ENCODE data around the gene KCNA10.
A peak's percentile ranks its signal among the peaks of the same experiment; 100 is the strongest.

Gene KCNA10

GRCh38 chr1:110526201-110526780, 7.3 kb upstream of the KCNA10 start:
- no peak for DNase-seq (ENCODE audit: low spot score)
- TF ChIP-seq CTCF (conservative IDR thresholded peaks at IDR 0.05; ENCODE audit: low read depth): no peak
- POLR2A ChIA-PET (ENCODE audit: low non-redundant PET): no interaction called here
- H3K27ac ChIP-seq: no peak overlapping the region
- CTCF ChIA-PET: interaction anchor here (0.6 to 0.8 kb wide), 2 partner anchors 255 to 258 kb away, joined by 3 to 4 read pairs; no protein-coding TSS in a partner anchor

- CTCF ChIA-PET: interaction anchor here (1.1 kb wide), 1 partner anchor 9 kb away, joined by 5 read pairs; no protein-coding TSS in a partner anchor
- no peak overlapping the region for H3K27ac ChIP-seq
- POLR2A ChIA-PET (ENCODE audit: low non-redundant PET): no interaction called here
- DNase-seq (ENCODE audit: low spot score): peak; percentile 57
- TF ChIP-seq CTCF (conservative IDR thresholded peaks at IDR 0.05; ENCODE audit: low read depth): no peak
Observed at GRCh38 chr1:110525249-110525595, 6.2 kb upstream of the KCNA10 start.

- DNase-seq (ENCODE audit: low spot score): peak; percentile 25
- H3K27ac ChIP-seq: no peak overlapping the region
- ChIA-PET CTCF (interaction anchor here (0.6 to 1.2 kb wide), 7 partner anchors 10 to 599 kb away, joined by 3 to 5 read pairs (median 4); partner anchors contain the start of gene KCNA2), POLR2A (ENCODE audit: low non-redundant PET) (interaction anchor here (0.6 kb wide), 1 partner anchor 28 kb away, joined by 3 read pairs; no protein-coding TSS in a partner anchor)
- TF ChIP-seq CTCF (conservative IDR thresholded peaks at IDR 0.05; ENCODE audit: low read depth): no peak; the same call in 1 of the 2 replicates
Observed at GRCh38 chr1:110524311-110525248, 5.6 kb upstream of the KCNA10 start.

- ChIA-PET POLR2A (ENCODE audit: low non-redundant PET) (interaction anchor here (0.6 kb wide), 1 partner anchor 10 kb away, joined by 3 read pairs; no protein-coding TSS in a partner anchor), CTCF (interaction anchor here (1.1 kb wide), 1 partner anchor 10 kb away, joined by 3 read pairs; no protein-coding TSS in a partner anchor)
- H3K27ac ChIP-seq: no peak overlapping the region
- DNase-seq (ENCODE audit: low spot score): no peak
- no peak for TF ChIP-seq CTCF (conservative IDR thresholded peaks at IDR 0.05; ENCODE audit: low read depth)
Observed at GRCh38 chr1:110523011-110523410, 4.0 kb upstream of the KCNA10 start.

GRCh38 chr1:110522560-110522959, 3.6 kb upstream of the KCNA10 start:
- no peak for DNase-seq (ENCODE audit: low spot score)
- TF ChIP-seq CTCF (conservative IDR thresholded peaks at IDR 0.05; ENCODE audit: low read depth): no peak
- CTCF ChIA-PET: no interaction called here
- POLR2A ChIA-PET (ENCODE audit: low non-redundant PET): interaction anchor here (0.6 kb wide), 1 partner anchor 10 kb away, joined by 3 read pairs; no protein-coding TSS in a partner anchor
- no peak overlapping the region for H3K27ac ChIP-seq

- no peak overlapping the region for H3K27ac ChIP-seq
- POLR2A ChIA-PET (ENCODE audit: low non-redundant PET): no interaction called here
- TF ChIP-seq CTCF (conservative IDR thresholded peaks at IDR 0.05; ENCODE audit: low read depth): no peak
- CTCF ChIA-PET: interaction anchor here (1.0 to 1.3 kb wide), 2 partner anchors 263 to 328 kb away, joined by 3 read pairs; no protein-coding TSS in a partner anchor
- DNase-seq (ENCODE audit: low spot score): no peak
Observed at GRCh38 chr1:110520827-110521226, 1.9 kb upstream of the KCNA10 start.
